Measurements from ENCODE around the gene LZTS3.
"Not testable (repeated sequence)": the region's sequence is repeated elsewhere in the genome, so short reads cannot be mapped to it uniquely, and the experiment has no call there.

The LZTS3 gene

GRCh38 chr20:3130051-3130600 is 43.2 kb downstream of the LZTS3 start:
- H3K9me3 Mint-ChIP-seq = peaks cover 18% of the 10 kb centered on the region
- no peak for TF ChIP-seq CTCF (IDR thresholded peaks at IDR 0.05)
- DNase-seq = no peak
- H3K4me3 Mint-ChIP-seq = no peak overlapping the region
- H3K27me3 Mint-ChIP-seq (ENCODE audit: low read depth, poor library complexity) = no peaks in the 10 kb centered on the region
- H3K36me3 Mint-ChIP-seq (ENCODE audit: low read depth) = peaks cover 37% of the 10 kb centered on the region
- no peaks in the 10 kb centered on the region for H3K4me1 Mint-ChIP-seq
- H3K27ac Mint-ChIP-seq = no peak overlapping the region

GRCh38 chr20:3129094-3129493 is 44.3 kb downstream of the LZTS3 start:
- DNase-seq = no peak
- no peak for TF ChIP-seq CTCF (IDR thresholded peaks at IDR 0.05)
- Mint-ChIP-seq H3K4me3 (no peak overlapping the region), H3K27ac (peak overlapping the region; percentile 23), H3K36me3 (ENCODE audit: low read depth) (peaks cover 39% of the 10 kb centered on the region), H3K27me3 (ENCODE audit: low read depth, poor library complexity) (no peaks in the 10 kb centered on the region), H3K4me1 (no peaks in the 10 kb centered on the region), H3K9me3 (peaks cover 27% of the 10 kb centered on the region)

GRCh38 chr20:3128275-3128984 is 44.9 kb downstream of the LZTS3 start:
- Mint-ChIP-seq H3K27me3 (ENCODE audit: low read depth, poor library complexity) (no peaks in the 10 kb centered on the region), H3K36me3 (ENCODE audit: low read depth) (peaks cover 46% of the 10 kb centered on the region), H3K27ac (peak overlapping the region; percentile 85), H3K9me3 (peaks cover 34% of the 10 kb centered on the region), H3K4me3 (no peak overlapping the region), H3K4me1 (no peaks in the 10 kb centered on the region)
- no peak for DNase-seq
- no peak for TF ChIP-seq CTCF (IDR thresholded peaks at IDR 0.05)

- TF ChIP-seq CTCF (IDR thresholded peaks at IDR 0.05) = no peak
- no peak overlapping the region for H3K4me3 Mint-ChIP-seq
- H3K36me3 Mint-ChIP-seq (ENCODE audit: low read depth) = peaks cover 57% of the 10 kb centered on the region
- peaks cover 47% of the 10 kb centered on the region for H3K9me3 Mint-ChIP-seq
- H3K27me3 Mint-ChIP-seq (ENCODE audit: low read depth, poor library complexity) = no peaks in the 10 kb centered on the region
- no peaks in the 10 kb centered on the region for H3K4me1 Mint-ChIP-seq
- no peak for DNase-seq
- H3K27ac Mint-ChIP-seq = no peak overlapping the region
Measured at GRCh38 chr20:3126527-3126859, 46.9 kb downstream of the LZTS3 start.

- Mint-ChIP-seq H3K36me3 (ENCODE audit: low read depth) (peaks cover 59% of the 10 kb centered on the region), H3K9me3 (peaks cover 47% of the 10 kb centered on the region)
- not testable (repeated sequence) for H3K4me1 Mint-ChIP-seq; H3K27me3 Mint-ChIP-seq (ENCODE audit: low read depth, poor library complexity); H3K4me3 Mint-ChIP-seq; H3K27ac Mint-ChIP-seq; DNase-seq
Measured at GRCh38 chr20:3125776-3126526, 47.4 kb downstream of the LZTS3 start.

GRCh38 chr20:3124773-3125560 is 48.4 kb downstream of the LZTS3 start:
- Mint-ChIP-seq H3K9me3 (peaks cover 47% of the 10 kb centered on the region), H3K36me3 (ENCODE audit: low read depth) (peaks cover 64% of the 10 kb centered on the region)
- H3K4me3 Mint-ChIP-seq; H3K27me3 Mint-ChIP-seq (ENCODE audit: low read depth, poor library complexity); H3K4me1 Mint-ChIP-seq; H3K27ac Mint-ChIP-seq; DNase-seq: not testable (repeated sequence)

- Mint-ChIP-seq H3K9me3 (peaks cover 47% of the 10 kb centered on the region), H3K36me3 (ENCODE audit: low read depth) (peaks cover 71% of the 10 kb centered on the region)
Measured at GRCh38 chr20:3124163-3124562, 49.2 kb downstream of the LZTS3 start.

More at GRCh38 chr20:3124163-3124562, 49.2 kb downstream of the LZTS3 start:
- H3K4me1 Mint-ChIP-seq; H3K27me3 Mint-ChIP-seq (ENCODE audit: low read depth, poor library complexity); H3K27ac Mint-ChIP-seq; H3K4me3 Mint-ChIP-seq; DNase-seq: not testable (repeated sequence)

Data from nephron progenitor cell (in vitro differentiated cells).